ENCODE measurements around the gene FAM20C. TPM values are rescaled to one million over a fixed set of nuclear protein-coding genes. Genes with fewer than 3 reads are reported as not detected.

The FAM20C gene
- total RNA-seq, 2 experiments from 2014 or later: 1.3 to 1.7 TPM

- CTCF ChIA-PET: no interaction called here
Measured at GRCh38 chr7:148932-149790, 43.2 kb upstream of the FAM20C start.

GRCh38 chr7:149791-150636 lies 42.4 kb upstream of the FAM20C start:
- peaks cover 0 to 6% of the 10 kb centered on the region in 2 experiments for H3K9me3 ChIP-seq (ENCODE audit: control insufficient read depth in 1 of 2, insufficient read depth in 1 of 2, low read length in 2 of 2)
- Mint-ChIP-seq H3K27me3 (no peaks in the 10 kb centered on the region), H3K4me3 (peak overlapping the region; percentile 91), H3K36me3 (ENCODE audit: low read depth) (peaks cover 8% of the 10 kb centered on the region), H3K27ac (peak overlapping the region; percentile 98), H3K9me3 (peaks cover 2% of the 10 kb centered on the region), H3K4me1 (ENCODE audit: low read depth) (peaks cover 20% of the 10 kb centered on the region)
- intact Hi-C loops (cut with DNase I, micrococcal nuclease): loop anchor here in 1 of 2 experiments (5.0 kb wide), 1 partner anchor 727 kb away; the partner anchor contains the start of gene GET4
- peak overlapping the region; percentile 83 to 91 for H3K27ac ChIP-seq (ENCODE audit: low read depth in 1 of 2, low read length in 2 of 2)
- peak; percentile 12 for TF ChIP-seq CTCF (IDR thresholded peaks at IDR 0.05)
- H3K36me3 ChIP-seq (ENCODE audit: insufficient read depth, low read length): no peaks in the 10 kb centered on the region
- peak in 10 of 14 experiments; percentile 2 to 67 (median 23) for DNase-seq
- CTCF ChIA-PET: no interaction called here
- POLR2A ChIA-PET: interaction anchor here (1.0 kb wide), 2 partner anchors 727 to 773 kb away, joined by 3 to 5 read pairs; no protein-coding TSS in a partner anchor
- H3K4me1 ChIP-seq (ENCODE audit: insufficient read depth, low read length): peaks cover 17% of the 10 kb centered on the region
- no peak for ATAC-seq (ENCODE audit: poor library complexity)
- peak overlapping the region; percentile 60 for H3K4me3 ChIP-seq (ENCODE audit: low read length)
- no peaks in the 10 kb centered on the region for H3K27me3 ChIP-seq (ENCODE audit: control insufficient read depth in 1 of 2, insufficient read depth in 2 of 2, low read length in 2 of 2)

More at GRCh38 chr7:148932-149790, 43.2 kb upstream of the FAM20C start:
- Mint-ChIP-seq H3K4me3 (peak overlapping the region; percentile 91), H3K27ac (peak overlapping the region; percentile 98), H3K36me3 (ENCODE audit: low read depth) (peaks cover 8% of the 10 kb centered on the region), H3K4me1 (ENCODE audit: low read depth) (peaks cover 20% of the 10 kb centered on the region), H3K9me3 (peaks cover 2% of the 10 kb centered on the region), H3K27me3 (no peaks in the 10 kb centered on the region)
- Histone ChIP-seq H3K9me3 (ENCODE audit: control insufficient read depth in 1 of 2, insufficient read depth in 1 of 2, low read length in 2 of 2) (peaks cover 0 to 6% of the 10 kb centered on the region in 2 experiments), H3K4me1 (ENCODE audit: insufficient read depth, low read length) (peaks cover 17% of the 10 kb centered on the region), H3K36me3 (ENCODE audit: insufficient read depth, low read length) (no peaks in the 10 kb centered on the region), H3K4me3 (ENCODE audit: low read length) (peak overlapping the region; percentile 60), H3K27ac (ENCODE audit: low read depth in 1 of 2, low read length in 2 of 2) (peak overlapping the region; percentile 83 to 91), H3K27me3 (ENCODE audit: control insufficient read depth in 1 of 2, insufficient read depth in 2 of 2, low read length in 2 of 2) (no peaks in the 10 kb centered on the region)
- TF ChIP-seq CTCF (IDR thresholded peaks at IDR 0.05): no peak
- DNase-seq (peak; percentile 93 to 100 (median 98)), ATAC-seq (ENCODE audit: poor library complexity) (peak; percentile 98)
- intact Hi-C loops (cut with DNase I, micrococcal nuclease): loop anchor here in 1 of 2 experiments (5.0 kb wide), 1 partner anchor 728 kb away; the partner anchor contains the start of gene GET4
- POLR2A ChIA-PET: interaction anchor here (1.0 kb wide), 2 partner anchors 728 to 774 kb away, joined by 3 to 5 read pairs; no protein-coding TSS in a partner anchor

- peaks cover 8% of the 10 kb centered on the region for H3K36me3 Mint-ChIP-seq (ENCODE audit: low read depth)
- CTCF ChIA-PET: no interaction called here
- Histone ChIP-seq H3K27me3 (ENCODE audit: control insufficient read depth in 1 of 2, insufficient read depth in 2 of 2, low read length in 2 of 2) (no peaks in the 10 kb centered on the region), H3K36me3 (ENCODE audit: insufficient read depth, low read length) (no peaks in the 10 kb centered on the region), H3K9me3 (ENCODE audit: control insufficient read depth in 1 of 2, insufficient read depth in 1 of 2, low read length in 2 of 2) (peaks cover 0 to 6% of the 10 kb centered on the region in 2 experiments), H3K4me3 (ENCODE audit: low read length) (no peak overlapping the region), H3K4me1 (ENCODE audit: insufficient read depth, low read length) (peaks cover 17% of the 10 kb centered on the region), H3K27ac (ENCODE audit: low read depth in 1 of 2, low read length in 2 of 2) (no peak overlapping the region)
- intact Hi-C loops (cut with DNase I, micrococcal nuclease): no loop called here
- H3K9me3 Mint-ChIP-seq: peaks cover 2% of the 10 kb centered on the region
- POLR2A ChIA-PET: no interaction called here
- peak overlapping the region; percentile 91 for H3K4me3 Mint-ChIP-seq
- no peaks in the 10 kb centered on the region for H3K27me3 Mint-ChIP-seq
- H3K27ac Mint-ChIP-seq: peak overlapping the region; percentile 98
- TF ChIP-seq CTCF (IDR thresholded peaks at IDR 0.05): no peak
- peaks cover 20% of the 10 kb centered on the region for H3K4me1 Mint-ChIP-seq (ENCODE audit: low read depth)
- DNase-seq: peak in 3 of 14 experiments; percentile 33 to 65 (median 52)
- no peak for ATAC-seq (ENCODE audit: poor library complexity)
Measured at GRCh38 chr7:150811-151221, 41.6 kb upstream of the FAM20C start.

Measured in CD4-positive, alpha-beta T cell (primary cell).